GM18526 (cell line): ENCODE results near the gene MBTD1.

Experiments
- POLR2A ChIP-seq: IDR thresholded peaks from 3 replicates; pipeline ENCODE4 v1.6.1; 2011; ENCODE audit not compliant: insufficient read length; ENCODE audit errors: extremely low read depth

The MBTD1 gene

DNA sequence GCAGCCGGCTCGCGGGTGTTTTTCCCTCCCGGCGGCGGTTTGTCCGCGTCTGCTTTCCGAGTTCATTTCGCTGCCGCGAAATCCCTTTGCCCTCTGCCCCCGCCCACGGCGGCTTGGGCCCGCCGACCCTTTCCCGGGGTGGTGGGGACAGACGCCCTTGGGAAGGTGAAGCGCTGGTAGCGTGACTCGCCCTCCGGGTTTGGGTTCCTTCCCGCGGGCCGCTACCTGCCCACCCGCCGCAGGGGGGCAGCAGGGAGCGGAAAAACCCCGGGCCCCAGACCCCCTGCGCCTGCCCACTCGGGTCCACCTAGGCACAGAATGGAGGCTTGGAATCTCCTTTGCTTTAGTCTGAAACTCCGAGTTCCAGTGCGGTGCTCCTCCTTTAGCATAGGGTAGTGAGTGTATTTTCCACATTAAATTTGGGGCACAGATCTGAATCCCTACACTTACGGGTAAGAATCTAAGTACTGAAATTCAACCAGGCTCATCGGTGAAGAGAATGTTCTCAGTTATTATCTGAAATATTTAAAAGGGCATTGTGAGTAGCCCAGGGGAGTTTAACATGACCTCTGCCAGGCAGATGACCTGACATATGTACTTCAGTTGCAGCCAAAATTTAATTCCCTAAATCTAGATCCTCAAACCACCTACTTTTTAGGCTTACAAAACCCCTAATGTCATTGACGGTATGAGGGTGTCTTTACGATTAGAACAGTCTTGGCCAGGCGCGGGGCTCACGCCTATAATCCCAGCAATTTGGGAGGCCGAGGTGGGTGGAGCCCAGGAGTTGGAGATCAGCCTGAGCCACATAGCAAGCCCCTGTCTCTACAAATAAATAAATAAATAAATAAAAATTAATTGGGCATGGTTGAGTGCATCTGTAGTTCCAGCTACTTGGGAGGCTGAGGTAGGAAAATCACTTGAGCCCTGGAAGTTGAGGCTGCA lies 92.6 kb downstream of the MBTD1 start:
- TF ChIP-seq POLR2A = no peak

DNA sequence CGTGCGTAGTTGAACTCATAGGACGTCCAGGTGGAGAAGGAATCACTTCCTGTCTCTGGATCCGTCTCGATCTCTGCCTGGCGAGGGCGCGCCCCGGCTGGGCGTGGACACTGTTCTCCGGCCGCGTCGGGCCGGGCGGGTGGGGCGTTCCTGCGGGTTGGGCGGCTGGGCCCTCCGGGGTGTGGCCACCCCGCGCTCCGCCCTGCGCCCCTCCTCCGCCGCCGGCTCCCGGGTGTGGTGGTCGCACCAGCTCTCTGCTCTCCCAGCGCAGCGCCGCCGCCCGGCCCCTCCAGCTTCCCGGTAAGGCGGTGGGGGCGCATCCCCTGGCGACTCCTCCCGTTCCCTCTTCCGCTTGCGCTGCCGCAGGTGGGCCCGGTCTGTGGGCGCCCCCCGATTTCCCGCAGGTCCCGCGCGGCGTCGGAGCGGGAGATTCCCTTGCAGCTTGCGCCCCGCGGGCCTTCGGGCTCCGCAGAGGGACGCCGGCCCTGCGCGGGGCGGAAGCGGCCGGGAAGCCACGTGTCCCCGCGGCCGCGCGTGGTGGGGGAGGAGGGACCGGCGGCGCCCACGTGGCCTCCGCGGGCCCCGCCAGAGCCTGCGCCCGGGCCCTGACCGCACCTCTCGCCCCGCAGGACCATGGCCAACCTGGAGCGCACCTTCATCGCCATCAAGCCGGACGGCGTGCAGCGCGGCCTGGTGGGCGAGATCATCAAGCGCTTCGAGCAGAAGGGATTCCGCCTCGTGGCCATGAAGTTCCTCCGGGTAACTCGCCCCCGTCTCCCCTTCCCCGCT lies 93.5 kb downstream of the MBTD1 start, which contains the start of gene NME2:
NME2 (plus strand) TSS at position 214 of the 789 bp plus-strand sequence; CDS start at position 634, 420 bp downstream.
- peak; percentile 81 for TF ChIP-seq POLR2A

DNA sequence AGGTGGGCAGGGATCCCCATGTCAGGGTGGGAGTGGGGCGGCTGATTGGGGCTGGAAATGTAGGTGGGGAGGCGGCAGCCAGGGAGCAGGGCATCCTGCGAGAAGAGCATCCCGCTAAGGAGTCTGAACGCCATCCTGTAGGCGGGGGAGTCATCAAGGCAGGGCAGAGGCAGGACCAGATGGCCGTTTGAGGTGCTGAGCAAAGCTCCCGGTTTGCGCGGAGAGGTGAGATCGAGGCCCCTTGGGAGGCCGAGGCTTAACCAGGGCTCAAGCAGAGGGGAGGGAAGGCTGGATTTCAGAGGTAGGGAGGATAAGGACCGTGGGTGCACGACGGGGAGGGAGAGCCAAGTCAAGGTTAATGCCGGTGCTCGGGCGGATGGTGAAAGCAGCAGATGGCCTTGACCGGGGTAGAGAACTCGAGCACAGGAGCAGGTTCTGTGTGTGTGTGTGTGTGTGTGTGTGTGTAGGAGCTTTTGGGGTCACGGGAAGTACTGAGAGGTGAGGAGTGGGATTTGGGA lies 94.1 kb downstream of the MBTD1 start:
- no peak for TF ChIP-seq POLR2A

- TF ChIP-seq POLR2A = no peak
Observed at GRCh38 chr17:51164911-51165679, 94.8 kb downstream of the MBTD1 start.

- no peak for TF ChIP-seq POLR2A
Observed at GRCh38 chr17:51161541-51161940, 98.3 kb downstream of the MBTD1 start.

DNA sequence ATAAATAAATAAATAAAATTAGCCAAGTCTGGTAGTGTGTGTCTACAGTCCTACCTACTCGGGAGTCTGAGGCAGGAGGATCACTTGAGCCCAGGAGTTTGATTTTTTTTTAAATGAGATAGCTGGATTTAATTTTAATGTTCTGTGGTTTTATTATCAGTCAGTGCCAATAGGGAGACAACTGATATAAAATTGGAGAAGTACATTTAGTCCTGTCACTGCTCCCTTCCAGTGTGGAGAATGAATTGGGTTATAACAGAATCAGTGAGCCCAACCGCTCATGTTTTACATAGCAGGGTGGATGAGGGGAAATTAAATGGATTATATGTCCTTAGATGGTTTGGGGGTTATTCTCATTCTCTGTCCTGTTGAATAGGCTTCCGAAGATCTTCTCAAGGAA lies 100.2 kb downstream of the MBTD1 start:
- no peak for TF ChIP-seq POLR2A

DNA sequence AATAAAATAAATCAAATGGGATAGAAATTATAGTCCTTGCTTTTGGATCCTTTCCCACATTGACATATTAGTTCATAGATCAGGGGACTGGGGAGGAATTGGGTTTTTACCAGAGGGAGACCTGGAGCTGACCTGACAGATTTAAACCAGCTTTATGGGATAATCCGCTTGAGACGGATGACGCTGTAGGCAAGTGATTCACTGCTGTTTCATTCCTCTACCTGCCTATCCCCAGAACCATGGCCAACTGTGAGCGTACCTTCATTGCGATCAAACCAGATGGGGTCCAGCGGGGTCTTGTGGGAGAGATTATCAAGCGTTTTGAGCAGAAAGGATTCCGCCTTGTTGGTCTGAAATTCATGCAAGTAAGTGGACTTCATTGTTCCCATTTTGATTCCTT lies 104.4 kb downstream of the MBTD1 start:
- TF ChIP-seq POLR2A = no peak

- no peak for TF ChIP-seq POLR2A
Observed at GRCh38 chr17:51154176-51154575, 105.7 kb downstream of the MBTD1 start.

GRCh38 chr17:51153210-51154072 lies 106.4 kb downstream of the MBTD1 start, which contains the start of gene NME1:
Gene NME1 (plus strand): TSS chr17:51153559. CDS start chr17:51155655, 2,096 bp downstream.
- TF ChIP-seq POLR2A = peak; percentile 53

DNA sequence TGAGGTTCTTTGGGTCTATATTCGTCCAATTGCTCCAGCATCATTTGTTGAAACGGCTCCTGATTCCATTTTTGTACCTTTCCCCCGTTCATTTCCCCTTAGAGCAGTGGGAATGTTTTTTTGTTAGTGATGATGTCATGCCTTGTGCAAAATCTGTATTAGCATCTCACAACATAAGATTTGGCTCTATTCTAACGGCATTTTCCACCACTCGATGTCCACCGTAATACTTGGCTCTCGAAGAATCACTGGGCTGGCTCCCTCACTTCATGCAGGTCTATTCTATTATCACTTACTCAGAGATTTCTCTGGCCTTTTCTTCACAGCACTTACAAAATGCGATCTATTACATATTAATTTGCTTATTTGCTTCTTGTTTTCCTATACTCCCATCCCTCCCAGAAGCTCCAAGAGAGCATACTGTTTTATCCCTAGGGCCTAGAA lies 107.1 kb downstream of the MBTD1 start:
- TF ChIP-seq POLR2A = no peak

- no peak for TF ChIP-seq POLR2A
Observed at GRCh38 chr17:51150932-51151331, 108.9 kb downstream of the MBTD1 start.

DNA sequence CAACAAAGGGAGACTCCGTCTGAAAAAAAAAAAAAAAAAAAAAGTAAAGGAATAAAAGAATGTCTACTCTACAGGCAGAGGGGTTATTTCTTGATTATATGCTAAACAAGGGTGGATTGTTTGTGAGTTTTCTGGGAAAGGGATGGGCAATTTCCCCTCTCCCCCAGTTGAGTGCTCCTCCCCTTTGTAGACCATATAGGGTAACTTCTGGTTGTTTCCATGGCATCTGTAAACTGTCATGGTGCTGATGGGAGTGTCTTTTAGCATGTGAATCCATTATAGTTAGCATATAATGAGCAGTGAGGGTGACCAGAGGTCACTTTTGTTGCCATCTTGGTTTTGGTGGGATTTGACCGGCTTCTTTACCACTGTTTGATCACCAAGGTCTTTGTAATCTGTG lies 110.7 kb downstream of the MBTD1 start:
- TF ChIP-seq POLR2A = no peak

GRCh38 chr17:51147650-51148049 lies 112.2 kb downstream of the MBTD1 start:
- no peak for TF ChIP-seq POLR2A

- TF ChIP-seq POLR2A = no peak
Observed at GRCh38 chr17:51144266-51145022, 115.4 kb downstream of the MBTD1 start.

DNA sequence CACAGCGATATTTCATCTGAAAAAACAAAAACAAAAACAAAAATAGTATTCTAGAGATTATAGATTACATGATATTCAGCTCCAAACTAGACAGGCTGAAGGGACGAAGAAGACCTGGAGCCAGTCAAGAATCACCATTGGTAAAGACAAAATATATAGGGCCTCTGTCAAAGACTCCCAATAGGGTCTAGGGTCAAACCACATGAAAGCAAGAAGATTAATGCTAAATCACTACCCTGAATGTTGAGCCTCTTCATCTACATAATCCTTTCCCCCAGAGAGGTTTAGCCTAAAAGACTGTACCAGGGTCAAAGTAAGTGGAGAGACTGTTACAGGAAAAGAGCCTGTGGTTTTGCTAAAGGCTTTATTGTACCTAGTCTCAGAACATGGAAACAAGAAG lies 117.3 kb downstream of the MBTD1 start:
- no peak for TF ChIP-seq POLR2A
